GM13976 (cell line): ENCODE results near the gene WNT5B.

Source experiments
- DNase-seq: peaks from one replicate; pipeline ENCODE4 v3.0.0; 2012; ENCODE audit warnings: low spot score
- CTCF ChIP-seq: IDR thresholded peaks from 2 replicates; pipeline ENCODE4 v1.5.1; 2012; ENCODE audit warnings: borderline replicate concordance, mild to moderate bottlenecking; ENCODE audit not compliant: insufficient read depth; ENCODE audit errors: extremely low read depth, missing control alignments, control extremely low read depth
- in situ Hi-C: fragments of 300-500 bp; cut with MboI; formaldehyde crosslinking; loops from one replicate; pipeline ENCODE4 v1.12.0; 2022; ENCODE audit warnings: low sequenced_read_pairs, mixed read lengths, inconsistent platforms; ENCODE audit not compliant: unreplicated experiment

WNT5B gene

GRCh38 chr12:1676043-1676442 lies 47.0 kb downstream of the WNT5B start:
- in situ Hi-C loops, result no loop called here
- TF ChIP-seq CTCF, result no peak
- DNase-seq, result no peak

GRCh38 chr12:1680804-1681492 lies 51.9 kb downstream of the WNT5B start:
- in situ Hi-C loops, result no loop called here
- DNase-seq, result no peak
- no peak for TF ChIP-seq CTCF

GRCh38 chr12:1681493-1681807 lies 52.4 kb downstream of the WNT5B start:
- no peak for DNase-seq
- TF ChIP-seq CTCF, result no peak
- in situ Hi-C loops, result no loop called here

- DNase-seq, result no peak
- in situ Hi-C loops, result no loop called here
- TF ChIP-seq CTCF, result no peak
These were observed 59.2 kb downstream of the WNT5B start for GRCh38 chr12:1688086-1688710.

GRCh38 chr12:1690578-1691122 lies 61.6 kb downstream of the WNT5B start, which contains the start of gene ADIPOR2:
TSS of gene ADIPOR2 (plus strand) at chr12:1691070. CDS start at chr12:1754344, 63,274 bp downstream.
- in situ Hi-C loops, result no loop called here
- DNase-seq, result peak; percentile 96
- no peak for TF ChIP-seq CTCF

- no peak for TF ChIP-seq CTCF
- DNase-seq, result peak; percentile 64
These were observed 62.3 kb downstream of the WNT5B start for GRCh38 chr12:1691123-1692007.

More at GRCh38 chr12:1691123-1692007, 62.3 kb downstream of the WNT5B start:
- in situ Hi-C loops, result no loop called here
